Stimulated activated CD8-positive, alpha-beta memory T cell treated with anti-CD3 and anti-CD28 coated beads, Interleukin-7, amount 100 ng/mL, for 4 hours (primary cell): ENCODE results near the gene RIIAD1.

Source experiments
- DNase-seq, 2 donors: peaks; one replicate each; pipeline ENCODE4 v3.0.0-alpha.2; 2020; ENCODE audit warnings: low read depth in 2 of 2

Gene RIIAD1

GRCh38 chr1:151711044-151711800, 10.1 kb upstream of the RIIAD1 start:
- DNase-seq: no peak

- no peak for DNase-seq
Observed at GRCh38 chr1:151711951-151712350, 9.4 kb upstream of the RIIAD1 start.

GRCh38 chr1:151713044-151713443, 8.3 kb upstream of the RIIAD1 start:
- DNase-seq: no peak

DNA sequence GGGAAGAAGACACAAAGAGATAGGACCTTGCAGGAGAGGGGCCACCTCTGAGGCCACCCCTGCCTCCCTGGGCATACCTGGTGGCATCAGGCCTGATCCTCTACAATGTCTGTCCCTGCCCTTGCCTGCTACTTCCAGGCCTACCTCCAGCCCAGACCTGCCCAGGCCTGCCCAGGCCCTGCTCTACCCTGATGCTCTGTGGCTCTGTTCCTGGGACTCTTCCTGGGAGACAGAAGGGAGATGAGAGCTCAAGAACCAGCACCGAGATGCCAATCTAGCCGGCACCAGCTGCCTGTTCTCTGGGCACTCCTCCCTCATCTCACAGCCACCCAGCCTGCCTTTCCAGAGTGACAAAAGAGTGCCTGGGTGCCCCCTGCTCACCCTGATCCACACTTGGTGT, 7.4 kb upstream of the RIIAD1 start:
- no peak for DNase-seq

GRCh38 chr1:151714820-151715725, 6.2 kb upstream of the RIIAD1 start:
- no peak for DNase-seq

- no peak for DNase-seq
Observed at GRCh38 chr1:151715726-151716404, 5.5 kb upstream of the RIIAD1 start.

DNA sequence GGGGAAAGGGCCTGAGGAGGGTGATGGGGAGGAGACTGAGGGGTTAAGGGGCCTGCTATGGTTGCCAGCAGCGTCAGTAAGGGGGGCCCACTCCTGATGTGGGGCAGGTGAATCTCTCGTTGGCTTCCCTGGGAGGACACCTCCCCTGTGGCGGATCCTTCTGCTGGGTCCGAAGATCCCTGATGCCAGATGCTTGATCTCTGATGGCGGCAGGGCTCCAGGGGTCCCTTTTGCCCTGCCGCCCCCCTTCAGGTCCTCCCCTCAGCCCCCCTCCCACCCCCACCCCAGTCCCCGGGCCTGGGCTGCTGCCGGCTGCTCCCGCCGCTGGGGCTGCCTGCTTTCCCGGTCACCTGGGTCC, 4.9 kb upstream of the RIIAD1 start:
- no peak for DNase-seq

- no peak for DNase-seq
Observed at GRCh38 chr1:151716771-151717631, 4.3 kb upstream of the RIIAD1 start, which contains the start of gene CELF3. Gene CELF3, minus strand, starts transcription at chr1:151716803. Its CDS starts 783 bp downstream, at chr1:151716020.

GRCh38 chr1:151718011-151718431, 3.3 kb upstream of the RIIAD1 start:
- DNase-seq: no peak

- DNase-seq: no peak
Observed at GRCh38 chr1:151718666-151719065, 2.7 kb upstream of the RIIAD1 start.

GRCh38 chr1:151720125-151720524, 1.2 kb upstream of the RIIAD1 start:
- DNase-seq: no peak

- DNase-seq: no peak
Observed at GRCh38 chr1:151720554-151720953, 768 bp upstream of the RIIAD1 start.

DNA sequence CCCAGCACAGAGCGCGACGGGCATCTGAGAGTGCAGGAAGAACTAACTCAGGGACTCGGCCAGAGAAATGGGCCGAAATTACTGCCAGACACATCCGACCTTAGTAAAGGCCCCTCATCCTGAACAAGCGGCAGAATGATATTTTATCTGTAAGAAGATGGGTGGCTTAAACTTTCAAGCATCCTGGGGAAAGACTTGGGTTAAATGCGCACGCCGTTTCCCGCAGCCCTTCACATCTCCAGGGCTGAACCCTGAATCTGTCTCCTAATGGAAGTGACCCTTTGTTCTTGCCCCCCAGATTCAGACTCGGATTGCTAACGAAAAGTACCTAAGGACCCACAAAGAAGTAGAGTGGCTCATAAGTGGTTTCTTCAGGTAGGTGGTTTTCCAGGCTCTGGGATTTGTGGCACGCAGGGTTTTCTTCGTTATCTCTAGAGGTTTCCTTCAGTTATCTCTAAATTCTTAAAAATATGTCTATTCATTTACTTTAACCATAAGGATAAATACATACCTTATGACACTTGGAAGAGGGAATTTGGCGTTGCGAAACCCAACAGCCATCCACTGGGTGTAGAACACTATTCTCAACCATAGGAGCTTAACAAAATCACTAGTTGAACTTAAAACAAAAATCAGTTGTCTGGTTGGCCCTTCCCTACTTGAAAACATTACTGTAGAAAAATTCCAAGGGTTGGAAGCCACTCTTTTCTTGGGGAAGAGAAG, 627 bp downstream of the RIIAD1 start:
- DNase-seq: no peak

GRCh38 chr1:151723726-151724370, 2.5 kb downstream of the RIIAD1 start:
- no peak for DNase-seq

GRCh38 chr1:151728151-151729054, 7.1 kb downstream of the RIIAD1 start:
- no peak for DNase-seq

- DNase-seq: no peak
Observed at GRCh38 chr1:151729157-151729965, 8.0 kb downstream of the RIIAD1 start.

DNA sequence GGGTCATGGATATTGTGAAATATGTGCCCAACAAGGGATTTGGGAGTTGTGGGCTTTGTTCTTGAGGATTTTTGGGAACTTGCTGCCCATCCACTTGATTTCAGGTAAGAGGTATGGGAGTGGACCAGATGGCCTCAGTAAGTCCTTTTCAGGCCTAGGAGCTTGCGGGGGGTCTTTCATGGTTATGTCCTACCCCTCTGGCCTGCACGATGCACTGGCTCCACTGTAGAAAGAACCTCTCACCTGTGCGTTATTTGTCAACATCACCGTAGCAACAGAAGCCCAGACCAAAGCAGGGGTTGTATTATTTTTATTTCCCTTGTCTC, 8.6 kb downstream of the RIIAD1 start:
- DNase-seq: no peak

DNA sequence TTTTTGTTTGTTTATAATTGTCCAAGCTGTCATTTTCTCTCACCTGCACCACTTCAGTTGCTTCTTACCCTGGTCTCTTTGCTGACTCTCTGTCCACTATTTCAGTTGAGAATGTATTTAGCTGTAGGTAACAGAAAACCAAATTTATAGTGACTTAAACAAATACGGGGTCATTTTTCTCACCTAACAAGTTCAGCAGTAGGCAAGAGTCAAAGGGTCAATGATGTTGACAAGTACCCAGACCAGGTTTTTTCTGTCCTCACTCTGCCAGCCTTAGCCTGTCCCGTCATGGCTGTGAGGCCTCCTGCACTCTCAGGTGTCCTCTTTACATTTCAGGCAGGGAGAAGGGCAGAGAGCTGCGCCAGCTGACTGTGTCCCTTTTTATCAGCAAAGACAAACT, 11.8 kb downstream of the RIIAD1 start:
- no peak for DNase-seq
